Islet of Langerhans (tissue), 1 donor: ENCODE results near the gene PRICKLE3.

ENCODE experiments used
- FAIRE-seq: peaks from one replicate; lab custom pipeline; 2011; peaks lifted over from hg19 to GRCh38; lab: Jason Lieb, UNC

The PRICKLE3 gene, protein sequence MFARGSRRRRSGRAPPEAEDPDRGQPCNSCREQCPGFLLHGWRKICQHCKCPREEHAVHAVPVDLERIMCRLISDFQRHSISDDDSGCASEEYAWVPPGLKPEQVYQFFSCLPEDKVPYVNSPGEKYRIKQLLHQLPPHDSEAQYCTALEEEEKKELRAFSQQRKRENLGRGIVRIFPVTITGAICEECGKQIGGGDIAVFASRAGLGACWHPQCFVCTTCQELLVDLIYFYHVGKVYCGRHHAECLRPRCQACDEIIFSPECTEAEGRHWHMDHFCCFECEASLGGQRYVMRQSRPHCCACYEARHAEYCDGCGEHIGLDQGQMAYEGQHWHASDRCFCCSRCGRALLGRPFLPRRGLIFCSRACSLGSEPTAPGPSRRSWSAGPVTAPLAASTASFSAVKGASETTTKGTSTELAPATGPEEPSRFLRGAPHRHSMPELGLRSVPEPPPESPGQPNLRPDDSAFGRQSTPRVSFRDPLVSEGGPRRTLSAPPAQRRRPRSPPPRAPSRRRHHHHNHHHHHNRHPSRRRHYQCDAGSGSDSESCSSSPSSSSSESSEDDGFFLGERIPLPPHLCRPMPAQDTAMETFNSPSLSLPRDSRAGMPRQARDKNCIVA

DNA sequence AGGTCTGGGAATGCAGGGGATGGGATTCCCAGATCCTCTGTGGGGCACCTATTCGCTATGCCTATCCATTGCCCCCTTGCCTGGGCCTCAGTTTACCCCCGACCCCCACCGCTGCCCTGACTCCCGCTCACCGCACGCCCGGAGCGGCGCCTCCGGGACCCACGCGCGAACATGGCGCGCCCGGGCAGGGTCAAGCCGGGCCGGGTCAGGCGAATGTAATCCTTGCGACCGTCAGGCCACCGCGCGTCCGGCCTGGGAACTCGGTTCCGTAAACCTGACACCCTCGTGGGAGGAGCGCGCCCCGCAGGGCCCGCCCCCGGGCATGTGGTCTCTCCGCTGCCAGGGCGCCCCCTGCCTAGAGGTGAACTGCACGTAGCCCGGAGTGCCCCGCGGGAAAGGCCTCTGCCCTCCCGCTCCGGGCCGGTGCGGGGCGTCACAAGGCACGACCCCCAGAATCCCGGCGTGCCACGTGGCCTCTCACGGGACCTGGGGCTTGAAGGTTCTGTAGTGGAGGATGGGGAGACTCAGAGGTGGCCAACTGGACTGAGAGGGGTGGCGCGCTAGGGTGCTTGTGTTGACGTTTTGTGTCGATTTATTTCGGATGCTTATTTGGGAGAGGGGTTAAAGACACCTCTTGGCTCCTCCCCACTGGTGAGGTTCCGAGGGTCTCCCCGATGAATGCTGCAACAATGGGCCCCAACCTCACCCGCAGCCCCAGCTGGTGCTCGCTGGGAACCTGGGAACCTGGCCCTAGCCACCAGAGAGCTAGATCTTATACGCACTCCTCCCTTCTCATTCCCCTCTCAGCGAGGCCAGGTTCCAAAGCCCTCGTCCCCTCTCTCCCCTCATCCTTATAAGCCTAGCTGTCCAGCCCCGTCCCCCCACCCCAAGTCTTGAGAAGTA is at the start of gene PRICKLE3:
PRICKLE3 (minus strand) TSS at position 249 of the 903 bp plus-strand sequence; CDS start at position 173, 76 bp downstream.
- no peak for FAIRE-seq

DNA sequence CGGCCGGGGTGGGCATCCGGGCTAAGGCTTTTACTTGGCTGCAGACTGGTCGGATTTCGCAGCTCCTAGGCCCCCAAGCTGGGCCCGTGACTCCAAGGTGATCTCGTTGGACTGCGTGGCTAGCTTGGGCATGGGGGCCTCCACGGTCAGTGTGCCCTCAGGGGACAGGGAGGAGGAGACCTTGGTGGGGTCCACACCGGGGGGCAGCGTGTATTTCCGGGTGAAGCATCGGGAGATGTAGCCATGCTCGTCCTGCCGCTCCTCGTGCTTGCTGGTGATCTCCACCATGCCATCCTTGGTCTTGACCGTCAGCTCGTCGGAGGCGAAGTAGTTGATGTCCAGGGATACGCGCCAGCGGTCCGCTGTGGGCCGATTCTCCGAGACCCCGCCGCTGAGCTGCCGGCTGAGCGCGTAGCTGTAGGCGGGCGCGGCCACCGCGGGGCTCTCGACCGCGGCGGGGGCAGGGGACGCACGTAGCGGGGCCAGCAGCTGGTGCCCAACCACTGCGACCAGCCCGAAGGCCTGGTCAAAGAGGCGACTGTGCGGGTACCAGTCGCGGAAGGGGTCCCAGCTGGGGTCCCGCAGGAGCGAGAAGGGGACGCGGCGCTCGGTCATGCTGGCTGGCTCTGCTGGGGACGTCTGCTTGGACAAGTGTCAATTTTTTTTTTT is 47.8 kb upstream of the PRICKLE3 start:
- FAIRE-seq = no peak

DNA sequence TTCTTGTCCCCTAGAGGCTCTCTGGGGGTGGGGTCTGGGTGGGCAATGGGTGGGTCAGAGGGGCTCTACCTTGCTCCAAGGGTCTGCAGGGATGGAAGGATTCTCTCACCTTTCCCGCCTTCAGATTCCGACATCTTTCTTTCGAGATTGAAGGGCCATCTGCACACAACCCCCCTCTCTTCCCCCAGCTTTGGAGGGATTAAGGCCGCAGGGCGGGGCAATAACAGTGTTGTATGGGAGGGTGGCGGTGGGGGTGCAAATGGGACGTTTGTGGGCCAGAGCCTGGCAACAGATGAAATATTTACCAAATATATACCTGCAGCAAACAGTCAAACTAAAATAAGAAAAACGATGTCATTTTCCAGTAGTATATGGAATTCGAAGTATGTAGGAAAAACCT is 47.0 kb upstream of the PRICKLE3 start, which contains the start of gene CACNA1F:
CACNA1F (minus strand) TSS at position 165 of the 400 bp plus-strand sequence; CDS start at position 134, 31 bp downstream.
- FAIRE-seq = no peak

DNA sequence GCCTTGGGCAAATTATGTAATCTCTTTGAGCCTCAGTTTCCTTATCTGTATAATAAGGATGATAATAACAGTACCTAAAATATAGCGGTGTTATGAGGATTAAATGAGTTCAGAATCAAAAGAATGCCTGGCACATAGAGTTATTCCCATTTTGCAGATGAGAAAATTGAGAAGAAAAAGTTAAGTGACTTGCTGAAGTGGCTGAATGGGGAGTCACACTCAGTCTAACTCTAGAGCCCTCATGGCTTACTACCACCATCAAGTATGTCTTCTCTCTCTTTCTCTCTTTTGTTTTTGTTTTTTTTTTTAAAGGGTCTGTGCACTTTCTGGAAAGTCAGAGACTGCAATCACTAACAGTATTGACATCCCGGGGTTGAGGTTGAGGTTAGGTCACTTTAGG is 46.4 kb upstream of the PRICKLE3 start:
- no peak for FAIRE-seq

DNA sequence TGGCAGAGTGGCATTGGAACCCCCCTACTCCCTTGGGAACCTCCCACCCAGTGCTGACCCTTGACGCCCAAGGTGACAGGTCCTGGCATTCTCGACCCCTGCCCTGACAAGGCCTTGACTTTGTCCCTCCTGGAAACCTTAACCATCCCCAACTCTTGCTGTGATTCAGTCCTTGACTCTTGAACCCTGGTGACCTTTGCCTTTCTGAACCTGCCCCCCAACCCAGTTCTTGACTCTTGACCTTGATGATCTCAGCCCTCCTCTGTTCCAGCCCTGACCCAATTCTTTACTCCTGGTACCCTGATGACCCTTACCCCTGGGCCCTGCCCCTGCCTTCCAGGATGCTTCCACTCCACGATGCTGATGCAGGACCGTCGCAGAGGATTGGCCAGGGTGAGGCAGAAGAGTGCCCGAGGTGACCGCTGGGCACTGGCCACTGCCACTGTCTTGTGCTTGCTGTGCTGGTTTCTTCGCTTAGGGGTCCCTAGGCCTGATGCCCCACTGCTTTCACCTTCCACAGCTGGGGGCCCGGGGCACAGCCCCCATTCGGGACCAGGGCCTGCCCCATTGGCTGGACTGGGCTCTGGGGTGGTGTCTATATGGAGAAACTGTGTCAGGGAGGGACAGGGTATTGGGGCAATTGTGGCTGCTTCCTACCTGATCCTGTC is 45.3 kb upstream of the PRICKLE3 start:
- no peak for FAIRE-seq

DNA sequence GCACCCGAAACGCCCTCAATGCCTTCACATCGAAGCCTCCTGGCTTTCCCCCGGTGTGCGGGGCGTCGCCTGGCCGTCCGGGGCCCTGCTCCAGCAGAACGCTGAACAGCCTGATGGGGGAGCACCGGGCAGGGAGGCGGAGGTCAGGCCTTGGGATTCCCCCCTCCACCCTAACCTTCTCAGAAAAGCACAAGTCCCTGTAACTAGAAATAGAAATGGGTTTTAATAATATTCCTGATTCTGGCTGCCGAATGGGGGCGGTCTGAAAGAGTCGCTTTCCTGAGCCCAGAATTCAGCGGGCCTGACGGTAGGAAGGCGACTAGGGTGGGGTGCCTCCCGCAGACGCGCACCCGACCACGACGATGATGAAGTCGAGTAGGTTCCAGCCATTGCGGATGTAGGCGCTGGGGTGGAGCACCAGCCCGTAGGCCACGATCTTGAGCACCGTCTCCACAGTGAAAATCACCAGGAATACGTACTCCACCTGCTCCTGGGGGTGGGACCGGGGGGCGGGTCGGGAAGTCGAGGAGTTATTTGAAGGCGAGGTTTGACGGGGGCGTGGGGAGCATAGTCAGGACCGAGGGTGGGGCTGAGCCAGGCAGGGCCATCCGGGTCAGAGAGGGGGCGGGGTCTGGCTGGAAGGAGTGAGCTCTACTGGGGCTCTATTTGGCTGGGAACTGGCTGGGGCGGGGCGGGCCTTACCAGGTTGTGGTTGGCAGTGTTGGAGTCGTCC is 44.5 kb upstream of the PRICKLE3 start:
- no peak for FAIRE-seq

DNA sequence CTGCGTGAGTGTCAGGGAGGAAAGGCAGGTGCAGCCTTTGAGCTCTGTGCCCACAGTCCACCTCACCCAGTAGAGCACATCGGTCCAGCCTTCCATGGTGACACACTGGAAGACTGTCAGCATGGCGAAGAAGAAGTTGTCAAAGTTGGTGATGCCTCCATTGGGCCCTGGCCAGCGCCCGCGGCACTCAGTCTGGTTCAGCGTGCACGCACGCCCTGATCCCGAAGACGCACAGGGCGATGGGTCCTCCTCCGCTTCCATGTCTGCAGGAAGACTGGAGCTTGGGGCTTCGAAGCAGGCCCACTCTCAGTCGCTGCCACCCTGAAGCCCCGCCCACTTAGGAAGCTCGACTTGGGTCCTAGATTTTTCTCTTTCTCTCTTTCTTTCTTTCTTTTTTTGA is 42.0 kb upstream of the PRICKLE3 start:
- FAIRE-seq = no peak

DNA sequence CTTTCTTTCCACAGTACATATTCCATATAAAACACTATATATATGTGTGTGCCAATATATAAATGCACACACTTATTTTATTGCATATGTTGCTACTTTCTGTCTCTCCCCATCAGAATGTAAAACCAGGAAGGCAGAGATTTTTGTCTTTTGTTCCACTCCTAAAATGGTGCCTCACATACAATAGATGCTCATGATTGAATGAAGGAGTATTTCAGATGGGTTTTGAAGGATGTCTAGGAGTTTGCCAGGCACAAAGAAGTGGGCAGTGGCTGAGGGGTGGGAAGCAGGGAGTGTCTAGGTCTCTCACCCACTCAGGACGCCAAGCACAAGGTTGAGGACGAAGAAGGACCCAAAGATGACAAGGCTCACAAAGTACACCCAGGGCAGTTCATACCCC is 41.6 kb upstream of the PRICKLE3 start:
- FAIRE-seq = no peak

DNA sequence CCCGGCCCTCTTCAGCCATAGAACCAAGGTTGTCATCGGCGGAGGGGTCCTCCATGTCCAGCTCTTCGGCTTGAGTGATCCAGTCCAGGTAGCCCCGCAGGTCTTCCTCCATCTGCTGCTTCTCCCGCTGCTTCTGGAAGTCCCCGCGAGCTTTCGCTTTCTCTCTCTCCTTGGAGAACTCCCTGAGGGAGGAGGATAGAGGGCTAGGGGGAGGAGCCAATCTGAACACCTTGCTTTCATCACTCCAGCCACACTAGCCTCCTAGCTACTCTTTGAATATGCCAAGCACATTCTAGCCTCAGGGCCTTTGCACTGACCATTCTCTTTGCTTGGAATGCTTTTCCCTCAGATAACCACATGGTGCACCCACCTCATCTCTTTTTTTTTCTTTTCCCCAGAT is 40.8 kb upstream of the PRICKLE3 start:
- FAIRE-seq = no peak

DNA sequence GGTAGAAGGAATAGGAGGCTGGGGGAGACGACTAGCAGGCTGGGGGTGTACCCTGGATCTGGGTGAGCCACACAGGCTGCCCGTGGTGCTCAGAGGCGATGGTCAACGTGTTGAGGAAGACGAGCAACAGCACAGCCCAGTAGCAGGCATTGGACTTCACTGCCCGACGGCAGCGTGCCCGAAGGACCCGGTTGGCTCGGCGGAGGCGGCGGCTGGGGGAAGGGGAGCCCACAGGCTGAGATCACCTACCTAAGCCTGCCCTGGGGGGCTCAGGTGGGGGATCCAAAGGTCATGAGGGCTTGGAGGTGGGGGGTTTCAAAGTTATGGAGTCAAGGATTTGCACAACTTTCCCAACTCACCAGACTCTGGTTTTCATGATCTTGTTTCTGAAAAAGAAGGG is 39.7 kb upstream of the PRICKLE3 start:
- FAIRE-seq = no peak

DNA sequence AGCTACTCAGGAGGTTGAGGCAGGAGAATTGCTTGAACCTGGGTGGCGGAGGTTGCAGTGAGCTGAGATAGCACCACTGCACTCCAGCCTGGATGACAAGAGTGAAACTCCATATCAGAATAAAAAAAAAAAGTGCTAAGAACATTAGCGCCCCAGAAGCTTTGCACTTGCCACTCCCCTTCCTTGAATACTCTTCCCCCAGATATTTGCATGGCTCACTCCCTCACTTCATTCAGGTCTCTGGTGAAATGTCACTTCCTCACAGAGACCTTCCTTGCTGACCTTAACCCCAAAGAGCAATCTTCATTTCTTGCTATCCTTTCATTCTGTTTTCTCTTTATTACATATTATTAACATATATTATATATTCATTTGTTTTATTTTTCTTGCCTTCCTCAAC is 35.7 kb upstream of the PRICKLE3 start:
- FAIRE-seq = no peak

DNA sequence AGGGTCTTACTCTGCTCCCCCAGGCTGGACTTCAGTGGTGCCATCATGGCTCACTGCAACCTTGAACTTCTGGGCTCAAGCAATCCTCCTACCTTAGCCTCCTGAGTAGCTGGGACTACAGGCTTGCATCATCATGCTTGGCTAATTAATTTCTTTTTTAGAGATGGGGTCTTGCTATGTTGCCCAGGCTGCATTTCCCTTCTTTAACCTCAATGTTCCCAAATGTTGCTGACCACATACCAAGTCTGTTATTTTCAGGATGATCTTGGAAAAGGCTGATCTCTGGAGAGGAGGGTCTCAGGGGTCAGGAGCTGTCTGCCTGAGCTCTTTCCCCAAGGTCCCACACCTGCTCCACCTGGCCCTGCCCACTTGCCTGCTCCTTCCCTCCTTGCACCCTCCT is 33.9 kb upstream of the PRICKLE3 start:
- FAIRE-seq = no peak

DNA sequence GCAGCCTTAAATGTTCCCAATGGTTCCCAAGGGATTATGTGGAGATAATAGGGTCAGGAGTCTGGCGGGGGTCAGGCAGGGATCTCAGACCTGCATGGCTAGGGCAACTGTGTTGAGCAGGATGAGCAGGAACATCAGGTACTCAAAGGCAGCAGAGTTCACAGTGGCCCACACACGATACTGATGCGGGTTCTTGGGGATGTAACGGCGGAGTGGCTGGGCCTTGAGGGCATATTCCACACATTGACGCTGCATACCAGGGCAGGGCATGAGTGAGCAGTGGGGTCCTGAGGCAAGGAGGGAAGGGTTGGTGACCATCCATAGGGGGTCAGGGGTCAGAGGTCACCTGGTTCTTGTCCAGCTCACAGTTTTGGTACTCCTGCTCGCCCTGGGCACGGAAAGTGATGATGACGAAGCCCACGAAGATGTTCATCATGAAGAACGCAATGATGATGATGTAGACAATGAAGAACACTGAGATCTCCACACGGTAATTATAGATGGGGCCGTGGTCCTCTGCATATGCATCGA is 28.9 kb upstream of the PRICKLE3 start:
- no peak for FAIRE-seq

DNA sequence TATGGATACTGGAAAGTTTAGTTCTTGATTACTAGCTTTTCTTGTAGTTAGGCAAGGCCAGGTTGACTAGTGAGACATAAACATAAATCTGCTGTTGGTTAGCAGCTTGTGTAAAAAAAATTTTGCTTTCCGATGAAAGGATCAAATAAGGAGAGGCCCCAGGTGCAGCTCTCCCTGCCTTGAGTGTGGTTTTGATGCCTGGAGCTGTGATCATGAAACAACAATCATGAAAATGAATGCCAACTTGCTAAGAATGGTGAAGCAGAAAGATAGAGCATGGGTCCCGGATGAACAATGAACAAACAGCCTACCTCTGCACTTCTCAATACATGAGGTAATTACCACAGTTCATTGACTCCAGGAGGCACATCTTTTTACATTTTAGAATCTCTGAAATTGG is 28.2 kb upstream of the PRICKLE3 start:
- FAIRE-seq = no peak

DNA sequence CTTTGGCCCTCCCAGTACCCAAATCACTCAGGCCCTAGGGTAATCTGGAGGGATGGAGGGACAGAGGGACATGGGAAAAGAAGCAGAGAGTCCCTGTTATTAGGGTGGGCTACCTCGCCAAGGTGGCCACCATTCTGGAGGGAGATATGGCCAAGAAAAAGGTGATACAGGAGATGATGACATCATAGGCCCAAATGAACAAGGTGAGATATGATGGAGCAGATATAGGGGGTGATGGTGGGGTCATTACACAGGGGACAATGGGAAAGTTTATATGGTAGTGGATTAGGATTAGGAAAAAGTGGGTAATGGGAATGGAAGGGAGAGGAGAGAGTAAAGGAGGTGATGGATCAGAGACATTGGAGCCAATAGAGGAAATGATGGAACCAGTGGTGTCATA is 26.7 kb upstream of the PRICKLE3 start:
- FAIRE-seq = no peak

DNA sequence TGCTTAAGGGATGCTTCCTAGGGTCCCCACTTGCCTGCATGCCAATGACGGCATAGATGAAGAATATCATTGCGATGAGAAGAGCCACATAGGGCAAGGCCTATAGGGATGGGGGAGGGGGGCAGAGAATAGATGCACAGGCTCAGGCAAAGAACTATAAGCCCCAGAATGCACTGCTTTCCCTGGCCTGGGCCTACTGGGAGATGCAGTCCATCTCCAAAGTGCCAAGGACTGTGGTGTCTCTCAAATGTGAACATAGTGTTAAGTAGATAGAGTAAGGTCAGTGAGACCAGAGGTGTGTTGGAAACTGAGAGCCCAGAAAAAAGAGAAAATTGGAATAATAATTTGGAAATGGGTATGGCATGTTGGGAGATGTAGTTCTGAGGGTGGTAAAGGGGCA is 26.0 kb upstream of the PRICKLE3 start:
- no peak for FAIRE-seq

DNA sequence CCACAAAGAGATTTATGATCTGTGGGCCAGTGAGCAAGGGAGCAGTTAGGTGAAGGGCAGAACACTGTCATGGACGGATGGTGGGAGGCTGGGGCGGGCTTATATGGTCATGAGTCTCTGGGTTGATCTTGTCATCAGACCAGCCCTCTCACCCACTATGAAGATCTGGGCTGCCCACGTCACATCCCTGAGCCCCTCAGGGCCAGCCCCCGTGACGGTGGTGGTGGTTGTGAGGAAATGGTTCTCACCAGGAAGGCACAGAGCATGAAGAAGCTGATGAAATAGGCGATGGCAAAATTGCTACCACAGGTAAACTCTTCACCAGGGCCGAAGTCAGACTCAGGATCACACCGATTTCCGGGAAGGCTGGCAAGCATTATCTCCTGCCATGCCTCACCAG is 24.9 kb upstream of the PRICKLE3 start:
- no peak for FAIRE-seq

DNA sequence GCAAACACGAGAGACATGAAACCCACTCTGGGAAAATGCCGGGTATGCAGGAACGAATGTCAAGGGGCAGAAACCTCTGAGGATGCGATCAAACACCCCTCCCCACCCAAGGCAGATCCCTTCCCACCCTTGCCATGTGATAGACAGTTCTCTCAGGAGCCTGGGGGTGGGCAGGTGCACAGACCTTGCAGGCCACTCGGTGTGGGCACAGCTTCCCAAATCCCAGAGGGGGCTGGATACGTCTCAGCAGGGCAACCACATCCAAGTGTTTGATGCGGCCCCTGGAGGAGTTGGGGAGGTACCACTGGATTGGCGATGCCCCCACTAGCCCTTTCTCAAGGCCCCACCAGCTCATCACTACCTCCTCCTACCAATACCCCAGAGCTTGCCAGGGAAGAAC is 24.2 kb upstream of the PRICKLE3 start:
- no peak for FAIRE-seq

DNA sequence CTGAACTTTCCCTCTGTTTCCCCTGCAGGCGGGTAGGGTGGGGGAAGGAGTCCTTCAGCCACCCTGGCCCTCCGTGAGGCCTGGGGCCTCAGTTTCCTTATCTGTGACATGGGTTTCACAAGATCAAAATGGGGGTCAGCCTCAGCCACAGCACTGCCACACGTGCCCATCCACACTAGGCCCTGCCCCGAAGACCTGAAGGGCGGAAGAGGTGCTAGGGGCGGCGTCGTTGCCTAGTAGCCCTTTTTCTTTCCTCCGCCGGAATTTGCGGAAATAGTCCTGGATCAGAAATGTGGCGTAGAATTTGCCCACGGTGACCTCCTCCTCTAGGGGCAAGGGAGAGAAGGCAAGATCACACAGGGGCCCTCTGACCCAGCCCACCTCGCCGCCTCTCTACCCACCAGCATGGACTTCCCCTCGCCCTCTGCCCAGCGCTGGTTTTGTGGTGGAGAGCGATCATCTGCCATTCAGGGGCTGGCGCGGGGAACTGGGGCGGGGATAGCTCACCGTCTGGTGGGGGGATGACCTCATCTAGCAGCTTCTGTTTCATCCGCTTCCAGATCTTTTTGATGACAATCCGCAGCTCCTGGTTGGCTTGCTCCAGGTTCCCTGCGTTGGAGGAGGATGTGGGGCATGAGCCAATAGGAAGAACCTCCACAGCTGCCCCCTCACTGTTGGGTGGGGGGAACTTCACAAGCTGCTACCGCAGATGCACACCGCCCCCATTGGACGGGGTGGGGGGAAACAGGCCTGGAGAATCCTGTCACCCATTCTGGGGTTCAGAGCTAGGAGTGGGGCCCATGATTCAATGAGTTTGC is 23.5 kb upstream of the PRICKLE3 start:
- no peak for FAIRE-seq

DNA sequence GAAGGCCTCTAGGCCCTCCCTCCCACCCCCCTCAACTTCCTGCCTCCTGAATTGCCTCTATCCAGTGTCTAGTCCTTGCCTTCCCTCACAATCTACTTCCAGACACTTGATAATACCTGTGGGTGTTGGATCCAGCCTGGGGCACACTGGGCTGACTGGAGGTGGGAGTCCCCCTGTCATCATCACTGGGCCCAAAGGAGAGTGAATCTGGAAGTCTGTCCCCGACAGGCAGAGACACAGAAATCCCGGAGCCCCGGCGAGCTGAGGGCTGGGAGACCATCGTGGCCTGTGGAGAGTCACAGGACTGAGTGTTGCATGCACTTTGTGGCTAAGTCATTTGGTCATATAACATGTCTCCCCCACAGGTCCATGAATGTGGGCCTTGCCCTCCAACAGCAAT is 22.2 kb upstream of the PRICKLE3 start:
- FAIRE-seq = no peak
